GM12878 (cell line): Measurements from ENCODE around the gene IFIH1.

Experiments
- CTCF ChIP-seq, 3 experiments: IDR thresholded peaks in 2 of 3; conservative IDR thresholded peaks in 1 of 3; 2 replicates each; pipeline ENCODE4 v1.5.1; 2011; ENCODE audit warnings: low read depth in 3 of 3, low read length in 3 of 3, mild to moderate bottlenecking in 3 of 3, control low read depth in 2 of 3, moderate library complexity in 2 of 3, inconsistent platforms in 1 of 3, mixed read lengths in 1 of 3; ENCODE audit not compliant: control insufficient read depth in 2 of 3, insufficient read depth in 1 of 3; ENCODE audit errors: extremely low read depth in 1 of 3
- EP300 ChIP-seq, 2 experiments: fragments of 150-350 bp in 1 of 2; IDR thresholded peaks; 2 replicates each; pipeline ENCODE4 v1.6.1; 2011 to 2012; ENCODE audit warnings: low read depth in 2 of 2, low read length in 2 of 2, borderline replicate concordance in 1 of 2, improper control_type of control experiment in 1 of 2, inconsistent platforms in 1 of 2; ENCODE audit not compliant: control insufficient read depth in 1 of 2
- JUNB ChIP-seq: IDR thresholded peaks from 2 replicates; pipeline ENCODE4 v1.6.1; 2016; ENCODE audit warnings: antibody characterized with exemption, mild to moderate bottlenecking
- POLR2A ChIP-seq: IDR thresholded peaks from 2 replicates; pipeline ENCODE4 v1.6.1; 2011; ENCODE audit warnings: low read depth, mild to moderate bottlenecking, low read length
- POLR2AphosphoS2 ChIP-seq: IDR thresholded peaks from 2 replicates; pipeline ENCODE4 v1.6.1; 2011; ENCODE audit warnings: low read depth, mild to moderate bottlenecking, low read length, improper control_type of control experiment, moderate library complexity
- RAD51 ChIP-seq: fragments of 450-650 bp; IDR thresholded peaks from 2 replicates; pipeline ENCODE4 v1.6.1; 2016; ENCODE audit warnings: moderate library complexity, mild to moderate bottlenecking, inconsistent platforms
- TCF7 ChIP-seq: IDR thresholded peaks from 2 replicates; pipeline ENCODE4 v1.6.1; 2014; ENCODE audit warnings: antibody characterized with exemption, borderline replicate concordance
- ZBTB11 ChIP-seq: fragments of 450-650 bp; formaldehyde crosslinking; IDR thresholded peaks from 2 replicates; pipeline ENCODE4 v1.5.0; 2022; ENCODE audit warnings: mild to moderate bottlenecking, missing genetic modification characterization

GRCh38 chr2:162243294-162243693, 75.2 kb downstream of the IFIH1 start, which contains the start of gene FAP:
- no peak for TF ChIP-seq POLR2A
- no peak for TF ChIP-seq ZBTB11 (CRISPR knock-in tag)
- no peak for TF ChIP-seq TCF7
- TF ChIP-seq CTCF (IDR thresholded peaks at IDR 0.05 in 2 of 3, conservative IDR thresholded peaks at IDR 0.05 in 1 of 3; ENCODE audit: control insufficient read depth in 2 of 3, extremely low read depth in 1 of 3, insufficient read depth in 1 of 3, low read depth in 3 of 3, low read length in 3 of 3): no peak
- TF ChIP-seq EP300 (IDR thresholded peaks at IDR 0.05; ENCODE audit: borderline replicate concordance in 1 of 2, control insufficient read depth in 1 of 2, low read depth in 2 of 2, low read length in 2 of 2): no peak
- no peak for TF ChIP-seq POLR2AphosphoS2
- TF ChIP-seq RAD51: no peak
- TF ChIP-seq JUNB: no peak
